Measurements from ENCODE around the gene ISG20. TPM values are rescaled to one million over a fixed set of nuclear protein-coding genes. Genes with fewer than 3 reads are reported as not detected.

ISG20 gene
- total and polyA plus RNA-seq, 2 donors (not counting 1 experiment from before 2014, with no cell fraction given): 190 to 232 TPM

DNA sequence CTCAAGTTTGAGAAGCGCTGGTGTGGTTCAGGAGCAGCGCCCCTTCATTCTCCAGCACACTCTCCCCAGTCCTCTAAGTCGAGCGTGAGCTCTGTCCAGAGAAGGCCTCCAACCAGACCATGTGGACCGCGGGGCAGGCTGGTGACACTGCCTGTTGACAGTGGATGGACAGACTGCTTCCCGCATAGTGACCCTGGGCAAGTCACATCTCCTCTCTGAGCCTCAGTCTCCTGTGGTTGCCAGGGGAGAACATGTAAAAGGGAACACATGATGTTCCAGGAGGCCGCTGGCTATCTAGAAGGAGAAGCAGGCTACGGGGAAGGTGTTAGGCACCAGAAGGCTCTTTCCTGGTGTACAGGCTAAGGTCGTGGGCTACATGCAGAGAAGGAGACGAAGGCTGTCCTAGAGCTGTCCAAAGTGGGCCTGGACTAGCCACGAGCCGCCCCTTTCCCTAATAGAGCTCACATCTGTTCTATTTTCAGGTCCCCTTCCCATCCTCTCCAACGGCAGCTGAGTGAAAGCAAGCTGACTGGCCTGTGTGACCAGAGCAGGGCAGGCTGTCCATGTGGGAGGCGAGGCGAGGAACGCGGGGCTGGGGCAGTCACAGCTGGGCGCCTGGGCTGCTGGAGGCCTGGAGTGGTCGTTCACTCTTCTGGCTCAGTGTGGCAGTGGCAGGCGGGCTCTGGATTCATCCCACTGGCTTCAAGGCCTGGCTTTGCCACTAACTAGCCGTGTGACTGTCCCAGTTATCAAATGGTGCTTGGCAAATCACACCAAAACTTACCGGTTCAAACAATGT is 11.1 kb downstream of the ISG20 start:
- peak overlapping the region; percentile 76 to 91 for H3K27ac ChIP-seq (ENCODE audit: low read length in 2 of 2)
- no peaks in the 10 kb centered on the region for H3K27me3 Mint-ChIP-seq
- no peak for ATAC-seq (ENCODE audit: low read depth)
- H3K79me2 ChIP-seq (ENCODE audit: control insufficient read depth, insufficient read depth, low read length): peaks cover 59% of the 10 kb centered on the region
- no peaks in the 10 kb centered on the region for H3K9me3 ChIP-seq (ENCODE audit: control extremely low read depth in 1 of 3, control insufficient read depth in 2 of 3, insufficient read depth in 1 of 3, low read length in 2 of 3)
- H3K9me3 Mint-ChIP-seq (ENCODE audit: insufficient read depth): no peaks in the 10 kb centered on the region
- peak overlapping the region; percentile 38 for H3K9ac ChIP-seq (ENCODE audit: low read length)
- H3K27ac Mint-ChIP-seq: peak overlapping the region; percentile 96
- no peaks in the 10 kb centered on the region for H3K27me3 ChIP-seq (replicated peaks in 1 of 4; ENCODE audit: control extremely low read depth in 1 of 4, control insufficient read depth in 3 of 4, insufficient read depth in 4 of 4, low read length in 3 of 4)
- peaks cover 85 to 93% of the 10 kb centered on the region in 2 donors for H3K4me1 ChIP-seq (ENCODE audit: control insufficient read depth in 2 of 2, insufficient read depth in 2 of 2, low read length in 2 of 2)
- POLR2A ChIA-PET: interaction anchor here (0.6 to 1.2 kb wide), 2 partner anchors 8 to 22 kb away, joined by 3 to 6 read pairs; no protein-coding TSS in a partner anchor
- H4K20me1 ChIP-seq (ENCODE audit: control insufficient read depth, insufficient read depth, low read length, poor library complexity, severe bottlenecking): peaks cover 9% of the 10 kb centered on the region
- H3K4me3 Mint-ChIP-seq: peak overlapping the region; percentile 72
- H3K4me3 ChIP-seq (ENCODE audit: control extremely low read depth in 1 of 5, extremely low read depth in 1 of 5, insufficient read depth in 1 of 5, low read depth in 2 of 5, low read length in 4 of 5): no peak overlapping the region
- no peak for DNase-seq
- H2AFZ ChIP-seq (ENCODE audit: insufficient read depth, low read depth, low read length, poor library complexity, severe bottlenecking): no peak overlapping the region
- H3K4me1 Mint-ChIP-seq: peaks cover 84% of the 10 kb centered on the region
- H3K36me3 ChIP-seq (replicated peaks in 1 of 2; ENCODE audit: control extremely low read depth in 1 of 2, control insufficient read depth in 1 of 2, extremely low read depth in 1 of 2, insufficient read depth in 2 of 2, low read length in 1 of 2): peaks cover 0 to 65% of the 10 kb centered on the region in 2 experiments
- CTCF ChIA-PET: interaction anchor here (1.1 to 2.1 kb wide), 6 partner anchors 9 to 28 kb away, joined by 3 to 10 read pairs (median 4); partner anchors contain the start of gene ISG20
- 93% methylated on average over 19 of the region's 23 CpGs for WGBS (ENCODE audit: insufficient coverage)
- no peak for TF ChIP-seq EZH2 (IDR thresholded peaks at IDR 0.05; ENCODE audit: borderline replicate concordance, insufficient read depth, low read depth, low read length, poor library complexity, severe bottlenecking)
- no peak for TF ChIP-seq CTCF (IDR thresholded peaks at IDR 0.05)
- intact Hi-C loops (cut with micrococcal nuclease): no loop called here
- peak overlapping the region; percentile 73 for H3K4me2 ChIP-seq (replicated peaks; ENCODE audit: low read depth, low read length, poor library complexity, severe bottlenecking)

DNA sequence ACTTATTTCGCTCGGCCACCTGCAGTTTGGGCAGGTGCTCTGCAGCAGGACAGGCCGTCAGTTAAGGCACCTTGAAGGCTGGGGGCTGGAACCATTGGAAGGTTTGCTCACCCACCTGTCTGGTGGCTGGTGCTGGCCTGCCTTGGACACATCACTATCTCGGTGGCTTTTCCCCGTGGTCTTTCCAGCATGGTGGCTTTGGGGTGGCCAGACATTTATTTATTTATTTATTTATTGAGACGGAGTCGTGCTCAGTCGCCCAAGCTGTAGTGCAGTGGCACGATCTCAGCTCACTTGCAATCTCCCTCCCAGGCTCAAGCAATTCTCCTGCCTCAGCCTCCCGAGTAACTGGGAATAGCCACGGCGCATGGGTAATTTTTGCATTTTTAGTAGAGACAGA is 11.7 kb downstream of the ISG20 start:
- no peak for TF ChIP-seq CTCF (IDR thresholded peaks at IDR 0.05)
- TF ChIP-seq EZH2 (IDR thresholded peaks at IDR 0.05; ENCODE audit: borderline replicate concordance, insufficient read depth, low read depth, low read length, poor library complexity, severe bottlenecking): no peak
- CTCF ChIA-PET: interaction anchor here (1.1 to 2.1 kb wide), 5 partner anchors 8 to 26 kb away, joined by 3 to 10 read pairs (median 3); partner anchors contain the start of gene ISG20
- peak overlapping the region; percentile 76 to 91 for H3K27ac ChIP-seq (ENCODE audit: low read length in 2 of 2)
- H4K20me1 ChIP-seq (ENCODE audit: control insufficient read depth, insufficient read depth, low read length, poor library complexity, severe bottlenecking): peaks cover 7% of the 10 kb centered on the region
- no peak overlapping the region for H2AFZ ChIP-seq (ENCODE audit: insufficient read depth, low read depth, low read length, poor library complexity, severe bottlenecking)
- POLR2A ChIA-PET: interaction anchor here (0.6 kb wide), 1 partner anchor 23 kb away, joined by 6 read pairs; no protein-coding TSS in a partner anchor
- H3K4me2 ChIP-seq (replicated peaks; ENCODE audit: low read depth, low read length, poor library complexity, severe bottlenecking): peak overlapping the region; percentile 73
- no peak overlapping the region for H3K4me3 ChIP-seq (ENCODE audit: control extremely low read depth in 1 of 5, extremely low read depth in 1 of 5, insufficient read depth in 1 of 5, low read depth in 2 of 5, low read length in 4 of 5)
- H3K36me3 ChIP-seq (replicated peaks in 1 of 2; ENCODE audit: control extremely low read depth in 1 of 2, control insufficient read depth in 1 of 2, extremely low read depth in 1 of 2, insufficient read depth in 2 of 2, low read length in 1 of 2): peaks cover 0 to 62% of the 10 kb centered on the region in 2 experiments
- H3K4me1 ChIP-seq (ENCODE audit: control insufficient read depth in 2 of 2, insufficient read depth in 2 of 2, low read length in 2 of 2): peaks cover 85 to 93% of the 10 kb centered on the region in 2 donors
- intact Hi-C loops (cut with micrococcal nuclease): no loop called here
- DNase-seq (no peak), ATAC-seq (ENCODE audit: low read depth) (no peak)
- Mint-ChIP-seq H3K27me3 (no peaks in the 10 kb centered on the region), H3K4me1 (peaks cover 84% of the 10 kb centered on the region), H3K9me3 (ENCODE audit: insufficient read depth) (no peaks in the 10 kb centered on the region), H3K27ac (peak overlapping the region; percentile 96), H3K4me3 (no peak overlapping the region)
- 95% methylated on average over 6 of the region's 12 CpGs for WGBS (ENCODE audit: insufficient coverage)
- peaks cover 53% of the 10 kb centered on the region for H3K79me2 ChIP-seq (ENCODE audit: control insufficient read depth, insufficient read depth, low read length)
- H3K9me3 ChIP-seq (ENCODE audit: control extremely low read depth in 1 of 3, control insufficient read depth in 2 of 3, insufficient read depth in 1 of 3, low read length in 2 of 3): no peaks in the 10 kb centered on the region
- H3K9ac ChIP-seq (ENCODE audit: low read length): no peak overlapping the region
- H3K27me3 ChIP-seq (replicated peaks in 1 of 4; ENCODE audit: control extremely low read depth in 1 of 4, control insufficient read depth in 3 of 4, insufficient read depth in 4 of 4, low read length in 3 of 4): no peaks in the 10 kb centered on the region

All from B cell (primary cell).